SW480 (cell line): Measurements from ENCODE around the gene FGF21.

Experiments used
- DNase-seq: peaks from one replicate; pipeline ENCODE4 v3.0.0-alpha.2; 2016; ENCODE audit warnings: low spot score

Gene FGF21

DNA sequence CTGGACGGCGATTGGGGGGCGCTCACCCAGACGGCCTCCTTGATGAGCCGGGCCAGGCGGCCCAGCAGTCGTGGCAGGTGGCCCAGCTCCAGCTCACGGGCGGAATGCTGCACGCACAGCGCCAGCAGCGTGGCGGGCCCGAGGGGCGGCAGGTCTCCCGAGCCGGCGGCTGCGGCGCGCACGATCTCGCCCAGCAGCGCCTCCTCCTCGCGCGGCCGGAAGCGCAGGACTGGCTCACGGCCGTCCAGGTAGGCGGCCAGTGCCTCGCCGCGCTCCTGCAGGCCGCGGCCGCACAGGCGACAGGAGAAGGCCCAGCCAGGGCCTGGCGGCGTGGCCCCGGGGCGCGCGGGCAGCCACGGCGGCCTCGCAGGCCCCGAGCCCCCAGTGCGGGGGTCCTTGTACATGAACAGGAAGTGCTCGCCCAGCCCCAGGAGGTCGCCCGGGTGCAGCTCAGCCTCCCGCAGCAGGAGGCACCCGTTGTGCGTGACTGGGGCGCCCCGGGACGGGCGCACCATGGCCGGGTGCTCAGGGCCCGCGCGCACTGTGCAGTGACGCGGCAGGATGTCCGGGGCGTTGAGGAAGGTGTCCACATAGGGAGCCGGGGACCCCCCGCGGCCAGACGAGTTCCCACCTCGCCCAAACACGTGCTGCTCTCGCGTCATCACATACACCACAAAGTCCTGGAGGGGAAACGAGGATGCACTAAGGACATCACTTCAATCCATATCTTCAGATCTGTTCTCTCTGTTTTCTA lies 26.2 kb upstream of the FGF21 start:
- no peak for DNase-seq

DNA sequence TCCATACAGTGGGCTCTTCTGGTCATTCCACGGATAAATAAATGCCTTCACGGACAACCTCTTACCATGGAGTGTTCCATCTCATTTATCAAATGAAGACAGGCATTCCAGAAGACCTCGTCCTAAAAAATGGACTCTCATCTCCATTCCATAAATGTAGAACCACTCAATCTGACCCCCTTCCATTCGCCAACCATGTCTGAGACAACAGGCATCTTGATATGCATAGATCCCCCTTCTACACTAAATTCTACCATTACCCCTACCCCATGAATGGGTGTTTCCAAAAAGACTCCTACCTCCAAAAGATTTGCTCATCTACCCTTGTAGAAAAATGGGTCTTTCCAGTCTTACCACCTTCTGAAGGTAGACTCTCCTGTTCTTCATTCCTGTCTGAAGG lies 23.9 kb upstream of the FGF21 start:
- DNase-seq: no peak

DNA sequence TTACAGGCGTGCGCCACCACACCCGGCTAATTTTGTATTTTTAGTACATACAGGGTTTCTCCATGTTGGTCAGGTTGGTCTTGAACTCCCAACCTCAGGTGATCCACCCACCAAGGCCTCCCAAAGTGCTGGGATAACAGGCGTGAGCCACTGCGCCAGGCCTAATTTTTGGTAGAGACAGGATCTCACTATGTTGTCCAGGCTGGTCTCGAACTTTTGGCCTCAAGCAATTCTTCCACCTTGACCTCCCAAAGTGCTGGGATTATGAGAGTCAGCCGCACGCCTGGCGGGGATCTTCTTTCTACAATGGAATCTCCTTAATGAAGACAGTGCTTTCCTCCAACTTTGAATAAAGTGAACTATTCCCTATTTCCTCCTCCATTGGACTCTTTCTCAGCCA lies 20.7 kb upstream of the FGF21 start:
- no peak for DNase-seq

DNA sequence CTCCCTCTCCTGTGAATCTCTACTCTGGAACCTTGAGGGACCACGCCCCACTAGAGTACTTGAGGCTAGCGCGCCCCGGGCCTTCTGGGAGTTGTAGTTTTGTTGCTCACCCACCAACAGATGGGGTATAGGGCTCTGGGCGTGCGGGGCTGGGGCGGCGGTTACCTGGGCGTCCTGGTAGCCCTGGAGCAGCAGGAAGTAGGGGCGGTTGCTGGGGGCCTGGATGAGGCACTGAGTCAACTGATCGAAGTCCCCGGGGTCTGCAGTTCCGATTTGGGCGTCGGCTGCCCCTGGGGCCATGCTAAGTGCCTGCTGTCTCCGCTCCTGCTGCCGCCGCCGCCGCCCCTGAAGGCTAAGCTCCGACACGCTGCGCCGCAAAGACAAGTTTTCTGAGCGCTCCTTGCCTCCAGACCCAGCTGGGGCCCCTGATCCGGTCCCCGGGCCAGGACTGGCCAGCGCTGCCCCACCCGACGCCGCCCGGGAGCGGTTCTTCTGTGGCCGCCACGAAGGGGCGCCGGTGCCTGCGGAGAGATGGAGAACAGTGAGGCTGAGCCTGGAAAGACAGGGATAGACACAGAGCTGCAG lies 20.2 kb upstream of the FGF21 start:
- DNase-seq: peak; percentile 44

DNA sequence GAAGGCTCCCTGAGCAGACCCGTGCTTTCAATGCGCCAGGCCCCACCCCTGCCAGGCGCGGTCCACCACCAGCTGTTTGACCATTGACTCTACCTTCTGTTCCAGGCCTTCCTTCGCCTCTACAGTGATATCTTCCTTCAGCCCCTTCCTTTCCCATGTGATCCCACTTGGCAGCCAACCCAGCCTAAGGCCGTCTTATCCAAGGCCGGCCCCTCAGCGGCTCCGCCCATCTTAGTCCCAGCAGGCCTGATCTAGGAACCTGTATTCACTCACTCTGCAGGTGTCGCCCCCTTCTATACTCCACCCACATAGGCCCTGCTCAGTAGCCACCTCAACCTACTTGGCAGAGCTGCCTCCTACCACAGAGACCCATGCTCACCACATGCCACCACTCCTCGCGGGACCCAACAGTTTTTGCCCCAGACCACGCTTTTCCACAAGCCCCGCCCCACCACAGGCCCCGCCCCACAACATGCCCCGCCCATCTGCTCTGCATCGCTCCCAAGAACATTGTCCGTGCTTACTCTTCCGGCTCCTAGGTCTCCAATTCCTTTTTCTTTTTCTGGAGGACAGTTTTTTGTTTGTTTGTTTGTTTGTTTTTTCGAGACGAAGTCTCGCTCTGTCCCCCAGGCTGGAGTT lies 17.8 kb upstream of the FGF21 start:
- peak; percentile 53 for DNase-seq

DNA sequence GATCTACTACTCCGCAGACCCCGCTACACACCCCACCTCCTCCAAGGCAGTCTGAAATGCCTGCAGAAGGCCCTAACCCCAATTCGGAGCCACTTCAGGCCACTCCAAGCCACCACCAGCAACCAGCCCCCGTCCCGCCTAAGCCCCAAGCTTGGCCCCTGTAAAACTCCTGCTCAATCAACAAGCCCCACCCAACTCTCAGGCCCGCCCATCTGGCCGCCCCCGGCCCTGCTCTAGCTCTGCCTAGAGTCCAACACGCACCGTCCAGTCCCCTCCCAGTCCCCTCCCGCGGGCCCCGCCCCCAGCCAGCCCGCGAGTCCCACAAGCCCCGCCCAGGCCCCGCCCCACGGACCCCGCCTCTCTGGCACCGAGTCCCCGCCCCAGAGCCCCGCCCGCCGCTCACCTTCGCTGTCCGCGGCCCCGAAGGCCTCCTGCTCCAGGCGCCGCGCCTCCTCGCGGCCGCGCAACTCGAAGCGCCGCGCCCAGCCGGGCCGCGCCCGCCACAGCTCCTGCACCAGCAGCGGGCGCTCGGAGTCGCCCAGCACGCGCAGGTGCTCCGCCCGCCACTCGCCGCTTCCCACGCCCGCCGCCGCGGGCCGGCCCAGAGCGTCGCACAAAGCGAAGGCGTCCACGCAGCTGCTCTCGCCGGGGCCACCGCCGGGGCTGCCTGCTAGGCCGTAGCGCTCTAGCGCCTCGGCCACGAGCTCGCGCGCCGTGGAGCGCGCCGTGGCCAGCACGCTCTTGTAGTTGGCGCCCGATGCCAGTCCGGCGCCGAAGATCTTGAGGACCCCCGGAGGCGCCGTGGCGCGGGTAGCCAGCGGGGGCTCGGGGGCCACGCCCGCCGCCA lies 16.5 kb upstream of the FGF21 start:
- peak; percentile 94 for DNase-seq

DNA sequence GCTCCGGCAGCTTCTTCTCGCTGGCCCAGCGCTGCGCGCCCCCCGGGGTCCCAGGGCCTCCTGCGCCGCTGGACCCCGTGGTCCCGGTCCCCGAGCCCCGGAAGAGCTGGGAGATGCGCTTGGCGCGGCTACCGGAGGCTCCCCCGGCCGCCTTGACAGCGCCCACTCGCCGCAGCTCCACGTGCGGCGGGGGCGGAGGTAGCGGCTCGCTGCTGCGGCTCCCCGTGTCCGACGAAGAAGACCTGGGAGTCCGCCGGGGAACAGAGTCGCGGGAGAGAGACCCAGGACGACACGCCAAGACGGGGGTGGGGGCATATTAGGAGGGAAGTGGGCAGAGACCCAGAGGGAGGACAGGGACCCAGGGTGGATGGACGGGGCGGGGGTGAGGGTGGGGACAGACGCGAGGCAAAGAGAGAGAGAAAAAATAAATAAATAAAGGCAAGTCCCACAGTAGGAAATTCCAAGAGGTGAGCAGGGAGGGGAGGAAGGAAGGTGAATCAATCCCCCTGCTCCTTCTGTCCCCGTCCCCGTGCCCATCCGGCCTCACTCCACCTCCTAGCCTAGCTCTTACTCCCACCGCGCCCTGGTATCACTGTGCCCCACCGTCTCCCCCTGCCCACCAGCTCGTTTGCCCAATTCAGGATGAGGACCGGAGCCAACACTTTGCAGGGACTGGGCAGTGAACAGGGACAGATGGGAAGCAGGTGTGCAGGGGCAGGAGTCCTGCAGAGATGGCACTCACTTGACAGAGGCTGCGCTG lies 15.7 kb upstream of the FGF21 start:
- no peak for DNase-seq

DNA sequence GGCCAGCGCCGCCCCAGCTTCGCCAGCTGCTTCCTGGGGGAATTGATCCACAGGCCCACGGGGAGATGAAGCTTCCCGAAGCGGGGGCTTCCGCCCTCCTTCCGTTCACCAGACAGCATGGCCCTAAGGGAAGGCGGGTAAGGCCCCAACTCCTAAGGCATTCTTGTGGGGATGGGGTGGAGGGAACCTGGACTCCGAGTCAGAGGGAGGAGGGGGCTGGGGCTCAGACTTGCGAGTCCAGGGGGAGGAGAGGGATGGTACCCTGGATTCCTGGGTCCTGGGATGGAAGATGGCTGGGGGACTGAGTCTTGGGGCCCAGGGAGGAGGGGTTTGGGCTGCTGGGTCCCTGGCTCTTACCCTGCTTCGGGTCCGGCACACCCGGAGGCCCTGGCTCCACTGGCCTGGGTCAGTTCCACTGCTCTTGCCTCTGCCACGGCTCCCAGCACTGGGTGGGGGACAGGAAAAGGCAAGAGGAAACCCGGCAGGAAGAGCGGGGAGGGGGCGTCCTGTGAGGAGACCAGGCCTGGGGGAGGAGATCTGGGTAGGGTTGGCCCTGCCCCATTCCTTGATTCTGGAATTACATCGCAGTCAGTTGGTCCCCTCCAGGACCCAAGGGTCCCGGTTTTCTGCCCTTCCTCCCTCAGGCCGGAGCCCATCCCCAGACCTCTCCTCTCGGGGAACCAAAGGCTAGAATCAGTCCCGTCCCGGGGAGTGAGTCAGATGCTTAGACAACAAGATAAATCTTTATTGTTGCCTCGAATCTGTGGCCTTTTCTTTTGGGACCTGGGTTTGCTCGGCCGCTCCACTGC lies 15.0 kb upstream of the FGF21 start, which contains the start of gene RASIP1:
Gene RASIP1 (minus strand): TSS at position 447 of the 809 bp plus-strand sequence. CDS start 328 bp downstream, at position 119.
- no peak for DNase-seq

DNA sequence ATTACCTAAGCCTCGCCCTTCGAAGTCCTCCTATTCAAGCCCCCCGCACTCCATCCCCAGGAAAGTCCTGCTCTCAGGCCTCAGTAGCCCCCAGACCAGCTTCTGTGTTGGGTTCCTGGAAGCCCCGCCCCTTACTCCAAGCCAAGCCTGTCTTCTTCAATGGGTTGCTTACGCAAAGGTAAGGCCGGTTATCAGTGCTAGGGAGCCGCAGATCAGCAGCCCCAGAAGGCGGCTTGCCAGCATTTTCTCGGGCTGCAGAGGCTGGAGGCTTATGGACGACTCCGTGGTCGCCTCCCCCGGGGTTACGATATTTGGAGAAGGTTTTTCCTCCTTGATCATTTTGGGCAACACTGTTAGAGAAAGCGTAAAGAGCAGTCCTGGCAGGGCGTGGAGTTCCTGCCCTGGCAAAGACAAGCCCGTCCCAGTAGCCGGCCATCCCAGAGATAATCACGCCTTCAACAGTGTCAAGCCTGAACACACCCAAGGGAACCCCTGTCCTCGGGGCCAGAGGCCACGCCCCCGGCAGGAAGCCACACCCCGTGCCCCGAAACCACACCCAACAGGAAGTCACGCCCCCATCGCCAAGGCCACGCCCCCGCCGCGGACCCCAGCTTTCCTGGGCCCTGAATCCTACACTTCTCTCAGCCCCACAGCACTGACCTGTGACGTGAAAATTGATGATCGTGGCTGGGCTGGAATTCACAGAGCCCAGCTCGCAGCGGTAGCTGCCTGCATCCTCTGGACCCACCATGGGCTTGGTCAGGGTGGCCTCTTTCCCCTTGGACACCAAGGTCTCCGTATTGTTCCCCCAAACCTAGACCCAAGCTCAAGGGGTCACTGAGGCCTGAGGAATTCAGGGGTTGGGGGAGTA lies 14.0 kb upstream of the FGF21 start:
- DNase-seq: peak; percentile 64

DNA sequence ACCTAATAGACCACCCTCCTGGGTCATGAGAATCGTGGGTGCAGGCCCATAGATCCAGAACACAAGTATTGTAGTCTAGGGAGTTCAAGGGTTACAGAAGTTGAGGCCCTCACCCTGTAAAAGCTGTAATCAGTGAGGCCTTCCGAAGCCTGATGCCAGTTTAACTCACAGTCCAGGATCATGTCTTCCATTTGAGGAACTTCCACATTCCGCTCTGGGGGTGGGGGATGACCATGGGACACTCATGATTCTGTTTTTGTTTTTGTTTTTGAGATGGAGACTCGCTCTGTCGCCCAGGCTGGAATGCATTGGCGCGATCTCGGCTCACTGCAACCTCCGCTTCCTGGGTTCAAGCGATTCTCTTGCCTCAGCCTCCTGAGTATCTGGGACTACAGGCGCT lies 13.2 kb upstream of the FGF21 start:
- DNase-seq: no peak

DNA sequence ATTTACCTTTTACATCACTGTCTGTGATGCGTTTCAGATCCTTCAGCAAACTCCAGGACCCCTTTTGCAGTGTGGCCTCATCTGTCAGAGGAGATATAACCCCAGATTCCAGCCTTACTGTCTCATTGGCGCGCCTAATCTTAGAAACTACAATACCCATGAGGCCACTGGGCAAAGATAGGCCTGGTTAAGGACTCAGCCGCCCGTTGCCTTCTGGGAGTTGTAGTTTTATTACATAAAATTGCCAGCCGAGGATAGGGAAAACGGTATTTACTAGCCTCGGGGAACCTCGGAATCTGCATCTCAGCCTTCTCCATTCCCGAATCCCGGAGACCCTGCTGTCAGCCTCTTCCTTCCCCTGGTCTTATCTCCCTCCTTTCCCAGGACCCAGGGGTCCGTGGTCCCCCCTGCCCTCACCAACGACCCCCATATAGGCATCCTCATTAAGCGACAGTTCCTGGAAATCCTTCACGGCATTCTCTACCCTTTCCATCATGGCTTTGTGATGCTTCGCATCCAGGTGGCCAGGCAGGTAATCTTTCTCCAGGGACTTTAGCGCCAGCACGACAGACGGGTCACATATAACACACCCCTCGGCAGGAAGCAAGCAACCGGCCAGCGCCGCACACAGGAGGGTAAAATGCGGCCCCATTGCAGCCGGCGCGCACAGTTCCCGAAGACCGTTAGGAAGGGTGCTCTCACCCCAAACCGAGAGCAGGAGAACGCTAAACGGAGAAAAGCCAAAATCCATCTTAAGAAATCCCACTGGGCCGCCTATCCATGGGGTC lies 9.9 kb upstream of the FGF21 start:
- DNase-seq: peak; percentile 62

DNA sequence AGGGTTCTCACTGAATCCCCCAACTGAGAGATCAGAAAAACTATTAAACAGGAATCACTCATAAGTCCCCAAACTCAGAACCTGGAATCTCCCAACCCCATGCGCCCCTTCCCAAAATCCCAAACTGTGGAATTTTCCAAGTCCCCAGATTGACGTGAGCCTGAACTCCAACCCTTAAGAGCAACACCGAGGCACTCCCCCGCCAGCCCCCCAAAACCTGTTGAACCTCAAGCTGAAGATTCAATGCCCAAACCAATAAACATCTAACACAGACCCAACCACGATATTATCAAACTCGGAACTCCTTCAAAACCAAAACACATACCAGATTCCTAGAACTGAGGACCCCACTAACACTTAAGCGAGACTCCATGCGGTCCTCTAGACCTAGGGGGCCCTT lies 9.2 kb upstream of the FGF21 start:
- no peak for DNase-seq

DNA sequence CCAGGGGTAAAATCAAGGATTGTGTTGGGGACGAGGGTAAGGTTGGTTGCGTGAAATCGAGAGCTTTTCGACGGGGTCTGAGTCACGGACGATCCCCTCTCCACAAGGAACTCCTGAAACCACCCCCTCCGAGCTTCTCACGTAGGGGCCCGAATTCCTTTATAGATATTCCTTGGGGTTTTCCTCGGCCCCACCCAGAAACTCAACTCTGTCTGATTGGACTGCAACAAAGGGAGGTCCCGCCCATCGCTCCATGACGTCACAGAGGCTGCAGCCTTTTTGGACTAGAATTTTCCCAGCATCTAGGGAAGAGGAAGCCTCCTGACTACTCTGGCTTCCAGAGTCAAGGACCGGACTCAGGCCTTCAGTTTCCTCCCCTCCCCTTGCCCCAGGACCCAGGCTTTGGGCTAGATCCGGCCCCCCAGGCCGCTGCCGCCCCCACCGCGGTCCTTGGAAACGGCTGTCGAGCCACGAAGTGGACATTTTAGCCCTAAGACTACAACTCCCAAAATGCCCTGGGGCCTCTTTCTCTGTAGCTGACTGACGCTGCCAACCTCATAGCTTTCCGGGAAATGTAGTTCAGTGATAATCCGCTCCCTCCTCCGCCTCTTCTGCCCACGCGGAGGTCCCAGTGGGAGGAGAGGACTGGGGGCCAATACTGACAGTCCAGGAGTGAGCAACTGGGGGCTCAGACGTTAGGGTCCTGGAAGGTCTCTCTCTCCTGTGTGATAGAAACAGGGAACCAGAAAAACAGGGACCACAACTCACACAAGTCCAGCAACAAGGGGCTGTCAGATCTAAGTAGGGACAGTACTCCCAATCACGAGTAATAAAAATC lies 8.4 kb upstream of the FGF21 start, which contains the start of gene IZUMO1:
Gene IZUMO1 (minus strand): TSS at position 172 of the 838 bp plus-strand sequence. CDS start 1,050 bp downstream, outside the sequence.
- DNase-seq: no peak

DNA sequence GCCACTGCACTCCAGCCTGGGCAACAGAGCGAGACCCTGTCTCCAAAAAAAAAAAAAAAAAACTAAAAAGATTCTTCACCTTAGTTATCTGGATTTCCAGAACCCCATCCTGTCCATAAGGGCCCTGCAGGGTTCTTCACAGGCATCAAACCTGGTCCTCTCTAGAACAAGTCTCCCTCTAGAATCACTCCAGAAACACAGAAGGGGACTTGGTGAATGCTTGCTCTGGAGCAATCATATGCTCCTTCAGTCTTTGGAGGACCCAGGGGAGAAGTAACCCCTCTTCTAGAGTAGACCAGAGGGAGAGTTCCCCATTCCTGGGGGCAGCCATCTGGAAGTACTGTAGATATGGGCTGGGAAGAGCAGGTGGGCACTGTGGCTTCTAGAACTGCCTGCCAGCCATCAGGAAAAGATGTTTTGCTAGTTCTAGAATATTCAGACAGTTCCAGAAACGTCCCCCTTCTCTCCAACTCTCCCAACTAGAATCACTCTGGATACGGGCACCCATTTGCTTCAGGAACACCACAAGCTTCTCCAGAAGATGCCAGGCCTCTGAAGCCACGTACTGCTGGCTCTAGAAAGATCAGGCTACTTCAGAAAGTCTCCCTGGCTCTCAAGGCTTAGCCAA lies 5.6 kb upstream of the FGF21 start:
- no peak for DNase-seq

DNA sequence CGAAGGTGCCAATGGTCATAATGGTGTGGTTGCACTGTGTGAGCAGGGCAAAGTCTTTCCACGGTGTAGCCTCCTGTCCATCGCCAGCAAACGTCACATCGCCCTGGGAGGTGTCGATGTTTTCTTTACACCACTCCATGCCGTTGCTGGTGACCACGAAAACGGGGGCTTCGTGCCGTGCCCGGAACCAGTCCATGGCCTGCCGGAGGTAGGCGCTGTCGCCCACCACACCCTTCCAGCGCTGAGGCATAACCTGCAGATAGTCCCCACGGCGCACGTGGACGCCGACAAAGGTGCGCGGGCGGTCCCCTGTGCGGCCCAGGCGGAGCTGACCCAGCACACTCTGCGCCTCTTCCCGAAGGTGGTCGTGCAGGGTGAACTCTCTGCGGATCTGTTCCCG lies 5.0 kb upstream of the FGF21 start:
- no peak for DNase-seq

DNA sequence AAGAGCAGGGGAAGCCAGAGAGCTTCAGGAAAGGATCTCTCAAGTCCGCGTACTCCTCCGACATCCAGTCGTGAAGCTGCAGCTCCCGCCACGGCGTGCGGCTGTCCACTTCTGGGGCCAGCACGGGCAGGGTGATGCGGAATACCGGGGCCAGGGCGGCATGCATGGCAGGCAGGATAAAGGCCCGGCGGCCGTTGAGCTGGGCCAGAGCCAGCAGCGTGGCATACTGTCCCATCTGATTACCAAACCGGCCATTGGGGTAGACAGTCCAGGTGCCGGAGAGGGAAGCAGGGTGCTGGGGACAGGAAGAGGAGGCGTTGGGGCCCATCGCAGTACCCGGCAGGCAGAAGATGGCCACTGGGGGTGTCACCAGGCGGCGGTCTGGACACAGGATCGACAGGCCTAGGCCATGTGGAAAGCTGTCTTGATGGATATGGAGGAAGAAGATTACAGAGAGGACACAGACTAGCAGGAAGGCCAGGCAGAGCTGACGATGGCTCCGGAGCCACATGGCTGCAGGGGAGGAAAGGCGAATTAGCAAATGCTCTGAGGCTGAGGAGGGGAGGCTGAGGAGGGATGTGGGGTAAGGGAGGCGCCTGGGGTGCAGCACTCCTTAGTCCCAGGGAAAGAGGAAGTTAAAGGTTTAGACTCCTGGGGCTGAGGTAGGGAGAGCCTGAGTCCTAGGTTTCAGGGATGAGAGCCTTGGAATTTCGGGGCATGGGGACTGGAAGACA lies 4.4 kb upstream of the FGF21 start:
- DNase-seq: no peak
